Measurements from ENCODE around the gene BNC1. TPM values are rescaled to one million over a fixed set of nuclear protein-coding genes. Genes with fewer than 3 reads are reported as not detected.

Gene BNC1
- total and polyA plus RNA-seq, 4 donors, result 0.07 to 0.17 (median 0.14) TPM; not detected in 1

DNA sequence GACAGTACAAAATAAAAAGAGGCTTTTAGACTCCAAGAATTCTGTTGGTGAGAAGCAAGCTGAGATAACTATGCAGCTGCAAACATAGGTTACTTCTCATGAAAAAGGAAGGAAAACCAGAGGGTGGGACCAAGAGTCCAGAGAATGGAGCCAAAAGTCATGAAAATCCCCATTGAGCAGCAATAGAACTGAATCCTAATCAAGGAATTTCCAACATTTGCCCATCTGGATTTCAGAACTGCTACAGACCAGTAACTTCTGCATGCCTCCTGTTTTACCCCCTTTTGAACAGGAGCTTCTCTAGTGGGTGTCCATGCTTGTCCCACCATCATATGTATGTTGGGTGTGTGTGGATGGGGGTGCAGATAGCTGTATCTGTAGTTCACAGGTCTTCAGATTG, 33.6 kb upstream of the BNC1 start:
- DNase-seq (ENCODE audit: low spot score), result no peak
- no peak overlapping the region for H3K27ac ChIP-seq (ENCODE audit: low read depth in 1 of 2, low read length in 2 of 2)
- TF ChIP-seq, protein P1, sequence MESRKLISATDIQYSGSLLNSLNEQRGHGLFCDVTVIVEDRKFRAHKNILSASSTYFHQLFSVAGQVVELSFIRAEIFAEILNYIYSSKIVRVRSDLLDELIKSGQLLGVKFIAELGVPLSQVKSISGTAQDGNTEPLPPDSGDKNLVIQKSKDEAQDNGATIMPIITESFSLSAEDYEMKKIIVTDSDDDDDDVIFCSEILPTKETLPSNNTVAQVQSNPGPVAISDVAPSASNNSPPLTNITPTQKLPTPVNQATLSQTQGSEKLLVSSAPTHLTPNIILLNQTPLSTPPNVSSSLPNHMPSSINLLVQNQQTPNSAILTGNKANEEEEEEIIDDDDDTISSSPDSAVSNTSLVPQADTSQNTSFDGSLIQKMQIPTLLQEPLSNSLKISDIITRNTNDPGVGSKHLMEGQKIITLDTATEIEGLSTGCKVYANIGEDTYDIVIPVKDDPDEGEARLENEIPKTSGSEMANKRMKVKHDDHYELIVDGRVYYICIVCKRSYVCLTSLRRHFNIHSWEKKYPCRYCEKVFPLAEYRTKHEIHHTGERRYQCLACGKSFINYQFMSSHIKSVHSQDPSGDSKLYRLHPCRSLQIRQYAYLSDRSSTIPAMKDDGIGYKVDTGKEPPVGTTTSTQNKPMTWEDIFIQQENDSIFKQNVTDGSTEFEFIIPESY (IDR thresholded peaks at IDR 0.05), result no peak
- TF ChIP-seq YY1 (IDR thresholded peaks at IDR 0.05), result no peak
- TF ChIP-seq, protein P2, sequence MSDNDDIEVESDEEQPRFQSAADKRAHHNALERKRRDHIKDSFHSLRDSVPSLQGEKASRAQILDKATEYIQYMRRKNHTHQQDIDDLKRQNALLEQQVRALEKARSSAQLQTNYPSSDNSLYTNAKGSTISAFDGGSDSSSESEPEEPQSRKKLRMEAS (IDR thresholded peaks at IDR 0.05), result no peak
- TF ChIP-seq, protein P3, sequence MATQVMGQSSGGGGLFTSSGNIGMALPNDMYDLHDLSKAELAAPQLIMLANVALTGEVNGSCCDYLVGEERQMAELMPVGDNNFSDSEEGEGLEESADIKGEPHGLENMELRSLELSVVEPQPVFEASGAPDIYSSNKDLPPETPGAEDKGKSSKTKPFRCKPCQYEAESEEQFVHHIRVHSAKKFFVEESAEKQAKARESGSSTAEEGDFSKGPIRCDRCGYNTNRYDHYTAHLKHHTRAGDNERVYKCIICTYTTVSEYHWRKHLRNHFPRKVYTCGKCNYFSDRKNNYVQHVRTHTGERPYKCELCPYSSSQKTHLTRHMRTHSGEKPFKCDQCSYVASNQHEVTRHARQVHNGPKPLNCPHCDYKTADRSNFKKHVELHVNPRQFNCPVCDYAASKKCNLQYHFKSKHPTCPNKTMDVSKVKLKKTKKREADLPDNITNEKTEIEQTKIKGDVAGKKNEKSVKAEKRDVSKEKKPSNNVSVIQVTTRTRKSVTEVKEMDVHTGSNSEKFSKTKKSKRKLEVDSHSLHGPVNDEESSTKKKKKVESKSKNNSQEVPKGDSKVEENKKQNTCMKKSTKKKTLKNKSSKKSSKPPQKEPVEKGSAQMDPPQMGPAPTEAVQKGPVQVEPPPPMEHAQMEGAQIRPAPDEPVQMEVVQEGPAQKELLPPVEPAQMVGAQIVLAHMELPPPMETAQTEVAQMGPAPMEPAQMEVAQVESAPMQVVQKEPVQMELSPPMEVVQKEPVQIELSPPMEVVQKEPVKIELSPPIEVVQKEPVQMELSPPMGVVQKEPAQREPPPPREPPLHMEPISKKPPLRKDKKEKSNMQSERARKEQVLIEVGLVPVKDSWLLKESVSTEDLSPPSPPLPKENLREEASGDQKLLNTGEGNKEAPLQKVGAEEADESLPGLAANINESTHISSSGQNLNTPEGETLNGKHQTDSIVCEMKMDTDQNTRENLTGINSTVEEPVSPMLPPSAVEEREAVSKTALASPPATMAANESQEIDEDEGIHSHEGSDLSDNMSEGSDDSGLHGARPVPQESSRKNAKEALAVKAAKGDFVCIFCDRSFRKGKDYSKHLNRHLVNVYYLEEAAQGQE (IDR thresholded peaks at IDR 0.05), result no peak
- TF ChIP-seq HNF4G (IDR thresholded peaks at IDR 0.05), result no peak
- no peak for TF ChIP-seq FOXA2 (IDR thresholded peaks at IDR 0.05)
- no peak for TF ChIP-seq JUND (IDR thresholded peaks at IDR 0.05)
- TF ChIP-seq FOXA1 (IDR thresholded peaks at IDR 0.05), result no peak
- no peak for TF ChIP-seq HNF4A (conservative IDR thresholded peaks at IDR 0.05)
- TF ChIP-seq EGR1 (IDR thresholded peaks at IDR 0.05; ENCODE audit: low read depth in 2 of 2), result no peak
- TF ChIP-seq TAF1 (conservative IDR thresholded peaks at IDR 0.05), result no peak
- no peak for TF ChIP-seq SP1 (IDR thresholded peaks at IDR 0.05)
- TF ChIP-seq, protein P4, sequence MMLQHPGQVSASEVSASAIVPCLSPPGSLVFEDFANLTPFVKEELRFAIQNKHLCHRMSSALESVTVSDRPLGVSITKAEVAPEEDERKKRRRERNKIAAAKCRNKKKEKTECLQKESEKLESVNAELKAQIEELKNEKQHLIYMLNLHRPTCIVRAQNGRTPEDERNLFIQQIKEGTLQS (IDR thresholded peaks at IDR 0.05), result no peak
- no peak for TF ChIP-seq RAD21 (IDR thresholded peaks at IDR 0.05)
- TF ChIP-seq GABPA (IDR thresholded peaks at IDR 0.05 in 1 of 2, conservative IDR thresholded peaks at IDR 0.05 in 1 of 2), result no peak
- TF ChIP-seq NR2F2 (IDR thresholded peaks at IDR 0.05), result no peak
- TF ChIP-seq, protein P5, sequence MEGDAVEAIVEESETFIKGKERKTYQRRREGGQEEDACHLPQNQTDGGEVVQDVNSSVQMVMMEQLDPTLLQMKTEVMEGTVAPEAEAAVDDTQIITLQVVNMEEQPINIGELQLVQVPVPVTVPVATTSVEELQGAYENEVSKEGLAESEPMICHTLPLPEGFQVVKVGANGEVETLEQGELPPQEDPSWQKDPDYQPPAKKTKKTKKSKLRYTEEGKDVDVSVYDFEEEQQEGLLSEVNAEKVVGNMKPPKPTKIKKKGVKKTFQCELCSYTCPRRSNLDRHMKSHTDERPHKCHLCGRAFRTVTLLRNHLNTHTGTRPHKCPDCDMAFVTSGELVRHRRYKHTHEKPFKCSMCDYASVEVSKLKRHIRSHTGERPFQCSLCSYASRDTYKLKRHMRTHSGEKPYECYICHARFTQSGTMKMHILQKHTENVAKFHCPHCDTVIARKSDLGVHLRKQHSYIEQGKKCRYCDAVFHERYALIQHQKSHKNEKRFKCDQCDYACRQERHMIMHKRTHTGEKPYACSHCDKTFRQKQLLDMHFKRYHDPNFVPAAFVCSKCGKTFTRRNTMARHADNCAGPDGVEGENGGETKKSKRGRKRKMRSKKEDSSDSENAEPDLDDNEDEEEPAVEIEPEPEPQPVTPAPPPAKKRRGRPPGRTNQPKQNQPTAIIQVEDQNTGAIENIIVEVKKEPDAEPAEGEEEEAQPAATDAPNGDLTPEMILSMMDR (IDR thresholded peaks at IDR 0.05; ENCODE audit: low read depth, low read length, missing input control), result no peak
- no peak for TF ChIP-seq RXRA (IDR thresholded peaks at IDR 0.05)
- no peaks in the 10 kb centered on the region for H3K36me3 ChIP-seq (ENCODE audit: control insufficient read depth in 4 of 4, insufficient read depth in 3 of 4, low read depth in 1 of 4, low read length in 3 of 4)
- peaks cover 0 to 5% (median 0%) of the 10 kb centered on the region in 4 donors for H3K27me3 ChIP-seq (ENCODE audit: control insufficient read depth in 4 of 4, insufficient read depth in 4 of 4, low read length in 3 of 4)
- H3K4me3 ChIP-seq (ENCODE audit: low read depth in 1 of 3, low read length in 3 of 3), result no peak overlapping the region
- H3K4me1 ChIP-seq (ENCODE audit: control insufficient read depth in 4 of 4, insufficient read depth in 4 of 4, low read length in 3 of 4), result no peaks in the 10 kb centered on the region
- H3K9ac ChIP-seq (ENCODE audit: low read depth in 1 of 2, low read length in 2 of 2), result no peak overlapping the region
- peaks cover 0 to 5% (median 1%) of the 10 kb centered on the region in 4 donors for H3K9me3 ChIP-seq (ENCODE audit: control insufficient read depth in 4 of 4, low read length in 3 of 4)
